GM10266 (cell line): ENCODE measurements around the gene GPS1.
A peak's percentile ranks its signal among the peaks of the same experiment; 100 is the strongest.

Source experiments
- DNase-seq: peaks from one replicate; pipeline ENCODE4 v3.0.0; 2012; ENCODE audit errors: extremely low spot score
- TF ChIP-seq, protein P1 (sequence below): IDR thresholded peaks from 2 replicates; pipeline ENCODE4 v1.5.1; 2012; ENCODE audit warnings: mild to moderate bottlenecking, low read depth; ENCODE audit not compliant: control insufficient read depth, insufficient read depth; ENCODE audit errors: missing control alignments

Gene GPS1

DNA sequence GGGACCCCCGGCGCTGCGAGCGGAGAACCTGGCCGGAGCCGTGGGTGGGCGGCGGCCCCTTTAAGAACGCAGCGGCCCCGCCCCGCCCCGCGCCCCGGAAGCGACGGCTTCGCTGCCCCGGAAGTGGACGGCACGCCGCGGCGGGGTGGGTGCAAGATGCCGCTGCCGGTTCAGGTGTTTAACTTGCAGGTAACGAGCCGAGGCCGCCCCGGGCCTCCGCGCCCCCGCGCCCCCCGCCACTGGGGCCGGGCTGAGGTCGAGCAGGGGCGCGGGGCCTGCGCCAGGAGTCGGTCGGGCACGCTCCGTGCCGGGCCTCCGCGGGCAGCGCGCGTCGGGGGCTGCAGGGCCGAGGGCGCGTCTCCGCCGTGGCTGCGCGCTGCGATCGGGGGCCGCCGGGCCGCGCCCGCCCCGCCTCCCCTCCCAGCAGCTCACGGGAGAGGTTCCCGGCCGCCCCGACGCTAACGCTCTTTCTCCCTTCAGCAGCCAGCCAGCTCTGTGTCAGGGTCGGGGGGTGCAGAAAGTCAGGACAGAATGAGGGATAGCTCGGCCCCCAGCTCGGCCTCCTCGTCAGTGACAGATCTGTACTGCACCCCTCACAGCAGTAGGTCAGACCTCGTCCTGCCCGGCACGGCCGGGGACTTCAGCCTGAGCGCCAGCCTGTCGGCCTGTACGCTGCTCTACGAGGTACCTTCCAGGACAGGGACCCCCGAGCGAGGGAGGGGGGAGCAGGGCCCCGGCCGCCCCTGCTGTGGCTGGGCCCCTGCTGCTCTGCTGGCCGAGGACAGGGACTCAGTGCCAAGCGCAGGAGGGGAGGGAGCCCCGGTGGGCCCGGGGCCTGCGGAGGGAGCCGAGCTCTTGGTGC, at the start of gene GPS1, which contains the start of gene RFNG:
GPS1 (plus strand) TSS at position 123 of the 862 bp plus-strand sequence; CDS start at position 157, 34 bp downstream.
RFNG (minus strand) TSS at position 36 of the 862 bp plus-strand sequence. CDS start 45 bp downstream, outside the sequence.
- TF ChIP-seq, protein P1, sequence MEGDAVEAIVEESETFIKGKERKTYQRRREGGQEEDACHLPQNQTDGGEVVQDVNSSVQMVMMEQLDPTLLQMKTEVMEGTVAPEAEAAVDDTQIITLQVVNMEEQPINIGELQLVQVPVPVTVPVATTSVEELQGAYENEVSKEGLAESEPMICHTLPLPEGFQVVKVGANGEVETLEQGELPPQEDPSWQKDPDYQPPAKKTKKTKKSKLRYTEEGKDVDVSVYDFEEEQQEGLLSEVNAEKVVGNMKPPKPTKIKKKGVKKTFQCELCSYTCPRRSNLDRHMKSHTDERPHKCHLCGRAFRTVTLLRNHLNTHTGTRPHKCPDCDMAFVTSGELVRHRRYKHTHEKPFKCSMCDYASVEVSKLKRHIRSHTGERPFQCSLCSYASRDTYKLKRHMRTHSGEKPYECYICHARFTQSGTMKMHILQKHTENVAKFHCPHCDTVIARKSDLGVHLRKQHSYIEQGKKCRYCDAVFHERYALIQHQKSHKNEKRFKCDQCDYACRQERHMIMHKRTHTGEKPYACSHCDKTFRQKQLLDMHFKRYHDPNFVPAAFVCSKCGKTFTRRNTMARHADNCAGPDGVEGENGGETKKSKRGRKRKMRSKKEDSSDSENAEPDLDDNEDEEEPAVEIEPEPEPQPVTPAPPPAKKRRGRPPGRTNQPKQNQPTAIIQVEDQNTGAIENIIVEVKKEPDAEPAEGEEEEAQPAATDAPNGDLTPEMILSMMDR, result no peak
- DNase-seq, result peak; percentile 98

DNA sequence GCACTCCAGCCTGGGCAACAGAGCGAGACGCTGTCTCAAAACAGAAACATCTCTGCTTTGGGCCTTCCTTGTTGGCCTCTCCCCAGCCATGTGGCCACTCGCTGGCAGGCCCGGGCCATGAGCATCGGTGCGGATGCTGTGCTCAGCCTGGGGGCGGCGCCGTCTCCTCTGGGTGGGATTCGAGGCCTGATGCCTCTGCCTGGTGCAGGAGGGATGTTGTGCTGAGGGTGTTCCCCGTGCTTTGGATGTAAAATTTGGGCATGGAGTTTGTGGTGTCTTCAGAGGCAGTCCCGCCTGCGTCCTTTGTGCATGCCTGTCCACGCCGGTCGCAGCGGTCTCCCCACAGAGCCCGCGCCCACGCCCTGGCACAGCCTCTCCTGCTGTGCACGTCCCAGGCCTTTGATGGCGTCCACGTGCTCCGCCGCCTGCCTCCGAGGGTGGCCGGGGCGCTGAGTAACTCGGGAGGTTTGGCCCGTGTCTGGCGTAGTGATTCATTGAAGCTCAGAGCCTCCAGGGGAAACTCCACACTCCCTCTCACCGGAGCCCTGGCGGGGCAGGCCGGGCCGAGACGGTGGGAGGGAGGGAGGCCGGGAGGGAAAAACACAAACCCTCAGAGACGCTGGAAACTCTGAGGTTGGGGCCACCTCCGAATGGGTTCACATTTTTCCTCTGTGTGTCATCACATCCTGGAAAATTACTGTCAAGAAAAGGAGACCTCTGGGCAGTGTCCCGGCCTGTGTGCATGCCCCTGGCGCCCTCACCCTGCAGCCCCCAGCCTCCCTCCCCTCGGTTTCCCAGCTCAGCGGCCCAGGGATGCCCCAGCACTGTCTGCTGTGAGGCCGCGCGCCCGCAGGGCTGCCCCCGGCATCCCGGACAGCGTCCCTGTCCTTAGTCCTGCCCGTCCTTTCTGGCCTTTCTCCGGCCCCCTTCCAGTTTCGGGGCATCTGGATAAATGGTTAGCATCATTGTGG, 48.0 kb upstream of the GPS1 start:
- no peak for DNase-seq
- TF ChIP-seq, protein P1, result no peak

DNA sequence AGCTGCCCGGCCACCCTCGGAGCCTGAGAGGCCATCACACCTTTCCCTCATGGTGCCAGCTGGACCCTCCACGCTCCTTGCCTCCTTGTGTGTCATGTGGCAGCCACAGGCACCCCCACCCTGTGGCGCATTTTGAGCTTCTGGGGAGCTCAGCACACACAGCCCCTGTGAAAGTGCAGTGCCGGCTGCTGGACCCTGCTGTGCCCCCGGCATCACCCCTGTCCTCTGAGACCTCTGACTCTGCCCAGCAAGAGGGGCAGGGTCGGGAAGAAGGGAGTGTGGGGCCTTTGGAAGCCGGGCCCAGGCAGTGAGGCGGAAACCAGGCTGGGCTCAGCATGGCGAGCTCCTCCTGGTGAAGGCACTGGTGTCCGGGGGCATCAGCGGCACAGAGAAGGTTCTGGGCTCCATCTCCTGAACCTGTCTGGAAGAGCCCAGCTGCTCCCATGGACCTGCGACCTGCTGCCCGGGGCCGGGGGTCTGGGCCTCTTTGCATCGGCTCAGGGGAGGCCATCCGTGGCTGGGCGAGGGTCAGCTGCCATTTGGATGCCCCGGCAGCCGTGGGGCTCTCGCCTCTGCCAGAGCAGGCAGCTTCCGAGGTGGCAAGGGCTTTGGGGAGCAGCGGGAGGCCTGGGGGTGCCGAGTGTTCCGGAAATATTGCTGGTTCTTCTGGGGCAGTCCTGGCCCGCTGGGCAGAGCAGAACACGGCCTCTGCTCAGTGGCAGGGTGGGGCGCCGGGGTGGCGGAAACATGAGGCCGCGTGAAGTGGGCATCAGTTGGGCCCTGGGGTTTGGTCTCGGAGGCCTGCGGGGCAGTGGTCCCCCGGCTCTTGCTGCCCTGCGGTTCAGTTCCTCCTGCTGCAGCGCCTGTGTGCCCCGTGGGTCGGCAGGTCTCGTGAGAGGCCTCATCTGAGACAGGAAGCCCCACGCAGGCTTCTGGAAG, 46.9 kb upstream of the GPS1 start:
- TF ChIP-seq, protein P1, result no peak
- DNase-seq, result no peak

DNA sequence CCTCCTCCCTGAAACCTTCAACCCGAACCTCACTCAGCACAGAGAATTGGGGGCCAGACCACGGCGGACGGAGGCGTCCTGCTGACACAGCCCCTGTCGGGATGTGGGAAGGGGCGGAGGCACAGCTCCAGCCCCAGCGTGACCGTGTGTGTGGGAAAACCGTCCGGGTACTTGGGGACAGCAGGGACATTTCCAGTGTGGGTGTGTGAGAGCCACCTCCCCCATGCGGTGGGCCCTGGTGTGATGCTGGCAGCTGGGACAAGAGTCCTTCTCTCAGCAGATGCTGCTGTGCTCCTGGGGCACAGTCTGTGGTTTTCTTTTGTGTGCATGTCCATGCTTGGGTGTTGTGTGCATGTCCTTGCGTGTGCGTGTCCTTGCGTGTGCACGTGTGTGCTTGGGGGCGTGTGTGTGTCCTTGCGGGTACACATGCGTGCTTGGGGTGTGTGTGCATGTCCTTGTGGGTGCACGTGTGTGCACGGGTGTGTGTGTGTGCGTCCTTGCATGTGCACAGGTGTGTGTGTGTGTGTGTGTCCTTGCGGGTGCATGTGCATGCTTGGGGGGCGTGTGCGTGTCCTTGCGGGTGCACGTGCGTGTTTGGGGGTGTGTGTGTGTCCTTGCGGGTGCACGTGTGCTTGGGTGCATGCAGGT, 45.9 kb upstream of the GPS1 start:
- TF ChIP-seq, protein P1, result no peak

DNA sequence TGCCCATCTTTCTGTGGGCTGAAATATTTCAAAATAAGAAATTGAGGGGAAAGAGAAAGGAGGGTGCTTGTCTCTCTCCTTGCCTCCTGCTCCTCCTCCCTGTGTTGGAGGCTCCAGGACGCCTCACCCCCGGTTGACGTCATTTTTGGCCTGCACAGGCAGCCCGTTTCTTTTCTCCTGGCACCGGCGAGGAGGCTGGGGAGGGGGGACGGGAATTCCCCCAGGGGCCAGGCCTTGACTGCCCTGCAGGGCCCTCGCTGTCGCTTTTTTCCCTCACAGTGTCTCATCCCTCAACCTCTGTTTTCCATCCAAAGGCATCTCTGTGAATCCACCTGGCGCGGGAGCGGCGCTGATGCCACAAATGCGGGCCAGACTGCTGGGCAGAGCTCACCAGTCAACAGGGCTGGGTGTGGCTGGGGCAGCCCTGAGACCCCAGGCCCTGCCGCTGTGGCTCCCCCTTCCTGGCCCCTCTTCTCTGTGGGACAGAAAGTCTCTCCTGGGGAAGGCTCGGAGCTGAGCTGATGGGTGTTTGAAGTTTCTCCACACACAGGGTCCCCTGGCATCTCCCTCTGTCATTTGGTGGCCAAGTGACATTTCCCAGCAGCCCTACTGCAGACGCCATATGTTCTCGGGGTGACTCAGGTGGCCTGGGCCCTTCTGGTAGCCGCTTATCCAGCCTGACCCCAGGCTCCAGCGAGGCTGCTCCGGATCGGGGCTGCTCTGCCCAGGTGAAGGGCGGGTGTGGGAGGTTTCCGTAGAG, 45.0 kb upstream of the GPS1 start:
- DNase-seq, result no peak
- TF ChIP-seq, protein P1, result no peak

More for the DNA sequence above, 45.9 kb upstream of the GPS1 start:
- no peak for DNase-seq
